Common myeloid progenitor, CD34-positive (primary cell): ENCODE measurements around the gene CYBC1.

ENCODE experiments used
- CTCF ChIA-PET: fragments of 350-600 bp; sonication (Branson Sonifier 250); formaldehyde crosslinking; loops from one replicate; lab custom pipeline; 2021; ENCODE audit warnings: antibody characterized with exemption; lab: Charles Lee
- POLR2A ChIA-PET: fragments of 350-600 bp; sonication (Branson Sonifier 250); formaldehyde crosslinking; loops from one replicate; lab custom pipeline; 2021; ENCODE audit warnings: antibody characterized with exemption; lab: Charles Lee
- DNase-seq, 3 donors: peaks; one replicate each; pipeline versions ENCODE4 v3.0.0 to v3.0.0-alpha.2; 2013
- H3K27ac ChIP-seq, 2 experiments: 1 replicate in 1 of 2; 2 replicates in 1 of 2; pipeline ENCODE4 v1.7.0; 2013; ENCODE audit warnings: inconsistent platforms in 2 of 2, low read length in 2 of 2, mild to moderate bottlenecking in 2 of 2, low read depth in 1 of 2, moderate library complexity in 1 of 2; ENCODE audit not compliant: severe bottlenecking in 2 of 2, insufficient read depth in 1 of 2, poor library complexity in 1 of 2
- H3K27me3 ChIP-seq, 5 experiments: replicated peaks in 2 of 5; 1 replicate in 3 of 5; 2 replicates in 2 of 5; pipeline versions ENCODE4 v1.6.1 to v1.7.0; 2013; ENCODE audit warnings: low read length in 4 of 5, mild to moderate bottlenecking in 2 of 5, moderate library complexity in 2 of 5, inconsistent platforms in 1 of 5; ENCODE audit not compliant: insufficient read depth in 5 of 5, control insufficient read depth in 4 of 5
- H3K36me3 ChIP-seq, 4 experiments: 1 replicate in 2 of 4; 2 replicates in 2 of 4; pipeline versions ENCODE4 v1.6.1 to v1.7.0; 2013; ENCODE audit warnings: low read length in 3 of 4, control low read depth in 1 of 4, mild to moderate bottlenecking in 1 of 4; ENCODE audit not compliant: control insufficient read depth in 4 of 4, insufficient read depth in 4 of 4
- H3K4me1 ChIP-seq, 4 experiments: 1 replicate in 3 of 4; 2 replicates in 1 of 4; pipeline versions ENCODE4 v1.6.1 to v1.7.1; 2013; ENCODE audit warnings: low read length in 3 of 4, mild to moderate bottlenecking in 3 of 4, control low read depth in 1 of 4, inconsistent platforms in 1 of 4, moderate library complexity in 1 of 4; ENCODE audit not compliant: control insufficient read depth in 4 of 4, insufficient read depth in 4 of 4; ENCODE audit errors: control extremely low read depth in 1 of 4
- H3K4me3 ChIP-seq, 7 experiments: 1 replicate in 4 of 7; 2 replicates in 3 of 7; pipeline versions ENCODE4 v1.5.1 to v1.7.0; 2013; ENCODE audit warnings: mild to moderate bottlenecking in 7 of 7, low read length in 6 of 7, moderate library complexity in 6 of 7, inconsistent platforms in 2 of 7, low read depth in 2 of 7, control low read depth in 1 of 7; ENCODE audit not compliant: insufficient read depth in 4 of 7, control insufficient read depth in 1 of 7; ENCODE audit errors: extremely low read depth in 1 of 7
- H3K9me3 ChIP-seq, 5 experiments: 1 replicate in 4 of 5; 2 replicates in 1 of 5; pipeline versions ENCODE4 v1.6.1 to v1.7.1; 2013; ENCODE audit warnings: low read length in 4 of 5, mild to moderate bottlenecking in 2 of 5, inconsistent platforms in 1 of 5, low read depth in 1 of 5, moderate library complexity in 1 of 5; ENCODE audit not compliant: control insufficient read depth in 4 of 5, insufficient read depth in 2 of 5; ENCODE audit errors: control extremely low read depth in 1 of 5
- WGBS: methylation state at CpG from one replicate; pipeline ENCODE4 v1.1.5; 2013; ENCODE audit not compliant: insufficient coverage; 5-methylcytosine and 5-hydroxymethylcytosine counted together

The CYBC1 gene

GRCh38 chr17:82406131-82406671 is 44.4 kb downstream of the CYBC1 start:
- H3K9me3 ChIP-seq, result no peaks in the 10 kb centered on the region
- no peak overlapping the region for H3K4me3 ChIP-seq
- POLR2A ChIA-PET, result no interaction called here
- no peaks in the 10 kb centered on the region for H3K27me3 ChIP-seq
- no peak for DNase-seq
- H3K4me1 ChIP-seq, result peaks cover 0 to 16% (median 14%) of the 10 kb centered on the region in 4 experiments
- peaks cover 4 to 28% (median 19%) of the 10 kb centered on the region in 4 experiments for H3K36me3 ChIP-seq
- WGBS, result 95% methylated on average over 12 of the region's 14 CpGs
- no peak overlapping the region for H3K27ac ChIP-seq
- CTCF ChIA-PET, result no interaction called here

- H3K9me3 ChIP-seq, result no peaks in the 10 kb centered on the region
- WGBS, result 93% methylated on average over 11 of the region's 14 CpGs
- no peak for DNase-seq
- peaks cover 0 to 26% (median 23%) of the 10 kb centered on the region in 4 experiments for H3K4me1 ChIP-seq
- no peak overlapping the region for H3K4me3 ChIP-seq
- ChIA-PET POLR2A (no interaction called here), CTCF (no interaction called here)
- H3K36me3 ChIP-seq, result peaks cover 4 to 28% (median 19%) of the 10 kb centered on the region in 4 experiments
- no peaks in the 10 kb centered on the region for H3K27me3 ChIP-seq
- no peak overlapping the region for H3K27ac ChIP-seq
Observed at GRCh38 chr17:82405051-82405450, 45.5 kb downstream of the CYBC1 start.

GRCh38 chr17:82403662-82404660 is 46.6 kb downstream of the CYBC1 start:
- H3K4me3 ChIP-seq, result no peak overlapping the region
- H3K36me3 ChIP-seq, result peaks cover 4 to 30% (median 22%) of the 10 kb centered on the region in 4 experiments
- no peaks in the 10 kb centered on the region for H3K27me3 ChIP-seq
- CTCF ChIA-PET, result interaction anchor here (2.0 kb wide), 1 partner anchor 51 kb away, joined by 6 read pairs; no protein-coding TSS in a partner anchor
- peaks cover 0 to 37% (median 34%) of the 10 kb centered on the region in 4 experiments for H3K4me1 ChIP-seq
- POLR2A ChIA-PET, result interaction anchor here (0.7 kb wide), 1 partner anchor 324 kb away, joined by 5 read pairs; no protein-coding TSS in a partner anchor
- H3K27ac ChIP-seq, result no peak overlapping the region
- WGBS, result 97% methylated on average over 55 of the region's 67 CpGs
- no peaks in the 10 kb centered on the region for H3K9me3 ChIP-seq
- no peak for DNase-seq

- ChIA-PET POLR2A (no interaction called here), CTCF (interaction anchor here (1.1 to 2.0 kb wide), 3 partner anchors 11 to 50 kb away, joined by 3 to 6 read pairs (median 4); no protein-coding TSS in a partner anchor)
- Histone ChIP-seq H3K27ac (no peak overlapping the region), H3K4me3 (no peak overlapping the region), H3K27me3 (no peaks in the 10 kb centered on the region), H3K9me3 (no peaks in the 10 kb centered on the region), H3K4me1 (peaks cover 0 to 37% (median 34%) of the 10 kb centered on the region in 4 experiments), H3K36me3 (peaks cover 4 to 30% (median 19%) of the 10 kb centered on the region in 4 experiments)
- 95% methylated on average over 4 of the region's 7 CpGs for WGBS
- no peak for DNase-seq
Observed at GRCh38 chr17:82402865-82403264, 47.7 kb downstream of the CYBC1 start.

DNA sequence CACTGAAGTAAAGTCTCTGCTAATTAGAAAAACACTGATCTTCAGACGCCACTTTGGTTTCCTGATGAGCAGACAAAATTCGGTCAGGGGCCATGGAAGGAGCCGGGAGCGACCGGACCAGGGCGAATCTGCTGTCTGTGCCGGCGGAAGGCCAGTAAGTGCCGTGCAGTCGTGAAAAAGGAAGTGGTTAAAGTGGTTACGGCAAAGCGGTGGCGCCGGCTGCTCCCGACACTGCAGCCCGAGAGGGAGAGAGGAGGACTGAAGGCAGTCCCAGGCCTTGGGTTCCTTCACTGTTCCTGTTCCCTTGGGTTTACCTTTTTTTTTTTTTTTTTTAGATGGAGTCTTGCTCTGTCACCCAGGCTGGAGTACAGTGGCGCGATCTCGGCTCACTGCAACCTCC is 49.7 kb downstream of the CYBC1 start:
- H3K9me3 ChIP-seq, result no peaks in the 10 kb centered on the region
- DNase-seq, result peak; percentile 80 to 88 (median 85)
- CTCF ChIA-PET, result interaction anchor here (1.4 to 2.9 kb wide), 2 partner anchors 10 to 48 kb away, joined by 7 to 9 read pairs; no protein-coding TSS in a partner anchor
- POLR2A ChIA-PET, result interaction anchor here (1.0 kb wide), 1 partner anchor 96 kb away, joined by 3 read pairs; no protein-coding TSS in a partner anchor
- H3K27ac ChIP-seq, result peak overlapping the region in 1 of 2 experiments; percentile 66
- H3K4me3 ChIP-seq, result peak overlapping the region in 5 of 7 experiments; percentile 37 to 63 (median 53)
- H3K36me3 ChIP-seq, result peaks cover 4 to 34% (median 22%) of the 10 kb centered on the region in 4 experiments
- no peaks in the 10 kb centered on the region for H3K27me3 ChIP-seq
- peaks cover 0 to 29% (median 27%) of the 10 kb centered on the region in 4 experiments for H3K4me1 ChIP-seq
- WGBS, result 14% methylated on average over 11 of the region's 19 CpGs

DNA sequence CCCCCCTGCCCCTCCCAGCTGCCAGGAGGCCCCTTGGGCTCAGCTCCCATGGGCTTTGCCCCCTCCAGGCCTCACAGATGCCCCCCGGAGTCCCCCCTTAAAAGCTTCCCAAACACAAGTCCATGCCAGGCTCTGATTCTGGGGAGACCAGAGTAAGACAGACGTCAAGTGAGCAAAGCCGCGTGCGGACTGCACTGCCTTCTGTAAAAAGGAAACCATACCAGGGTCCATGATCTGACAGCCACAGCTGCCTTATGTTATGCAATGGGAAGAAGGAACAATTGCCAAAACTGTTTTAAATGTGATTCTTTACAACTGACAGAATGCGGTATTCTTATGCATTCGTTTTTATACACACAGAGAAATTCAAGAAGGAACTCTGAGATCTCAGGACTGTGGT is 50.3 kb downstream of the CYBC1 start:
- POLR2A ChIA-PET, result interaction anchor here (0.6 to 1.1 kb wide), 4 partner anchors 29 to 106 kb away, joined by 3 to 4 read pairs (median 4); no protein-coding TSS in a partner anchor
- Histone ChIP-seq H3K9me3 (no peaks in the 10 kb centered on the region), H3K4me3 (peak overlapping the region in 1 of 7 experiments; percentile 19), H3K36me3 (peaks cover 4 to 34% (median 22%) of the 10 kb centered on the region in 4 experiments), H3K4me1 (peaks cover 0 to 29% (median 27%) of the 10 kb centered on the region in 4 experiments), H3K27ac (peak overlapping the region in 1 of 2 experiments; percentile 66), H3K27me3 (no peaks in the 10 kb centered on the region)
- DNase-seq, result peak; percentile 55 to 86 (median 81)
- WGBS, result 18% methylated on average over 3 of the region's 7 CpGs
- CTCF ChIA-PET, result interaction anchor here (0.9 to 2.9 kb wide), 5 partner anchors 7 to 51 kb away, joined by 3 to 9 read pairs (median 4); no protein-coding TSS in a partner anchor
